Astrocyte (in vitro differentiated cells and primary cell): ENCODE data around the gene TOP3A.

Experiments
- CTCF ChIP-seq: IDR thresholded peaks from 2 replicates; pipeline ENCODE4 v1.5.1; 2011; ENCODE audit warnings: low read depth, mild to moderate bottlenecking, inconsistent platforms, low read length, moderate library complexity; ENCODE audit not compliant: insufficient read depth
- EZH2 ChIP-seq: IDR thresholded peaks from 2 replicates; pipeline ENCODE4 v1.6.1; 2012; ENCODE audit warnings: mild to moderate bottlenecking, low read length, inconsistent platforms; ENCODE audit not compliant: insufficient read depth

DNA sequence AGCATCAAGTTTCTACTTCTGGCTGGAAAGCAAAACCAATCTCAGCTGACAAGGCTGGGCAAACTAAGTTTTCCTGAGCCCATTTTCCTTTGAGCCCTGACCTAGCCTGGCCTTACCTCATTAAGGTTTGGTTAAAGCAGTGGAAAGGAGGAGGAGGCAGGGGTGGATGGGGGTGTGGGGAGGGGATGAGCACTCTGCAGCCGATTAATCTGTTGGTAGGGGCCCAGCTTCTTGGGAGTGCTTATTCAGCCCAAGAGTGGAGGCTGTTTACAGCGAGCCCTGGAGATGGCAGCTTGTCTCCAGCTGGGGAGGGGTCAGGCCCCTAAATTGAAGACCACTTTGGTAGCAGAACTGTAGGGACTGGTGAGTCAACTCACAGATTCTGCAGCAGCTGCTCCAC is 12.3 kb upstream of the TOP3A start:
- TF ChIP-seq CTCF = no peak
- TF ChIP-seq EZH2 = no peak
